ENCODE data around the gene GSG1L2. TPM values are rescaled to one million over a fixed set of nuclear protein-coding genes. Genes with fewer than 3 reads are reported as not detected.

The GSG1L2 gene
- total RNA-seq, 1 experiment from 2014 or later, result not detected

GRCh38 chr17:9842057-9842758, 20.3 kb upstream of the GSG1L2 start:
- DNase-seq, result no peak
- CTCF ChIA-PET, result no interaction called here
- intact Hi-C loops (cut with micrococcal nuclease; ENCODE audit: unreplicated experiment), result no loop called here
- Mint-ChIP-seq H3K9me3 (ENCODE audit: low read depth, unreplicated experiment) (peaks cover 2% of the 10 kb centered on the region), H3K4me1 (ENCODE audit: low read depth, unreplicated experiment) (peaks cover 34% of the 10 kb centered on the region), H3K27ac (ENCODE audit: unreplicated experiment) (no peak overlapping the region), H3K4me3 (ENCODE audit: low read depth, unreplicated experiment) (no peak overlapping the region), H3K36me3 (ENCODE audit: insufficient read depth, unreplicated experiment) (peaks cover 6% of the 10 kb centered on the region), H3K27me3 (ENCODE audit: unreplicated experiment) (no peaks in the 10 kb centered on the region)
- no TSS peak for BruUV-seq (replicated peaks)
- no peak for TF ChIP-seq CTCF (IDR thresholded peaks at IDR 0.05; ENCODE audit: unreplicated experiment)

GRCh38 chr17:9839433-9839832, 17.6 kb upstream of the GSG1L2 start:
- Mint-ChIP-seq H3K4me1 (ENCODE audit: low read depth, unreplicated experiment) (peaks cover 47% of the 10 kb centered on the region), H3K9me3 (ENCODE audit: low read depth, unreplicated experiment) (peaks cover 2% of the 10 kb centered on the region), H3K4me3 (ENCODE audit: low read depth, unreplicated experiment) (no peak overlapping the region), H3K27ac (ENCODE audit: unreplicated experiment) (no peak overlapping the region), H3K36me3 (ENCODE audit: insufficient read depth, unreplicated experiment) (peaks cover 6% of the 10 kb centered on the region), H3K27me3 (ENCODE audit: unreplicated experiment) (no peaks in the 10 kb centered on the region)
- DNase-seq, result no peak
- intact Hi-C loops (cut with micrococcal nuclease; ENCODE audit: unreplicated experiment), result loop anchor here (5.0 kb wide), 1 partner anchor 43 kb away; no protein-coding TSS in a partner anchor
- no TSS peak for BruUV-seq (replicated peaks)
- no peak for TF ChIP-seq CTCF (IDR thresholded peaks at IDR 0.05; ENCODE audit: unreplicated experiment)
- CTCF ChIA-PET, result no interaction called here

- H3K9me3 Mint-ChIP-seq (ENCODE audit: low read depth, unreplicated experiment), result peaks cover 2% of the 10 kb centered on the region
- TF ChIP-seq CTCF (IDR thresholded peaks at IDR 0.05; ENCODE audit: unreplicated experiment), result no peak
- peak overlapping the region; percentile 13 for H3K27ac Mint-ChIP-seq (ENCODE audit: unreplicated experiment)
- no TSS peak for BruUV-seq (replicated peaks)
- CTCF ChIA-PET, result interaction anchor here (0.6 kb wide), 1 partner anchor 12 kb away, joined by 5 read pairs; no protein-coding TSS in a partner anchor
- H3K36me3 Mint-ChIP-seq (ENCODE audit: insufficient read depth, unreplicated experiment), result peaks cover 6% of the 10 kb centered on the region
- intact Hi-C loops (cut with micrococcal nuclease; ENCODE audit: unreplicated experiment), result loop anchor here (5.0 kb wide), 1 partner anchor 44 kb away; no protein-coding TSS in a partner anchor
- H3K4me1 Mint-ChIP-seq (ENCODE audit: low read depth, unreplicated experiment), result peaks cover 40% of the 10 kb centered on the region
- DNase-seq, result no peak
- no peaks in the 10 kb centered on the region for H3K27me3 Mint-ChIP-seq (ENCODE audit: unreplicated experiment)
- H3K4me3 Mint-ChIP-seq (ENCODE audit: low read depth, unreplicated experiment), result no peak overlapping the region
Measured at GRCh38 chr17:9837551-9838471, 15.9 kb upstream of the GSG1L2 start.

- CTCF ChIA-PET, result no interaction called here
- Mint-ChIP-seq H3K4me1 (ENCODE audit: low read depth, unreplicated experiment) (peaks cover 33% of the 10 kb centered on the region), H3K9me3 (ENCODE audit: low read depth, unreplicated experiment) (peaks cover 2% of the 10 kb centered on the region), H3K27me3 (ENCODE audit: unreplicated experiment) (no peaks in the 10 kb centered on the region), H3K4me3 (ENCODE audit: low read depth, unreplicated experiment) (no peak overlapping the region), H3K27ac (ENCODE audit: unreplicated experiment) (no peak overlapping the region), H3K36me3 (ENCODE audit: insufficient read depth, unreplicated experiment) (no peaks in the 10 kb centered on the region)
- no peak for DNase-seq
- BruUV-seq (replicated peaks), result no TSS peak
- no peak for TF ChIP-seq CTCF (IDR thresholded peaks at IDR 0.05; ENCODE audit: unreplicated experiment)
- intact Hi-C loops (cut with micrococcal nuclease; ENCODE audit: unreplicated experiment), result no loop called here
Measured at GRCh38 chr17:9833922-9834321, 12.0 kb upstream of the GSG1L2 start.

Measured in Calu3 (cell line).